ENCODE measurements around the gene SLC22A3. TPM values are rescaled to one million over a fixed set of nuclear protein-coding genes. Genes with fewer than 3 reads are reported as not detected.
"Not testable (repeated sequence)": the region's sequence is repeated elsewhere in the genome, so short reads cannot be mapped to it uniquely, and the experiment has no call there.

Gene SLC22A3
- polyA plus RNA-seq, 1 donor = 6.4 TPM

DNA sequence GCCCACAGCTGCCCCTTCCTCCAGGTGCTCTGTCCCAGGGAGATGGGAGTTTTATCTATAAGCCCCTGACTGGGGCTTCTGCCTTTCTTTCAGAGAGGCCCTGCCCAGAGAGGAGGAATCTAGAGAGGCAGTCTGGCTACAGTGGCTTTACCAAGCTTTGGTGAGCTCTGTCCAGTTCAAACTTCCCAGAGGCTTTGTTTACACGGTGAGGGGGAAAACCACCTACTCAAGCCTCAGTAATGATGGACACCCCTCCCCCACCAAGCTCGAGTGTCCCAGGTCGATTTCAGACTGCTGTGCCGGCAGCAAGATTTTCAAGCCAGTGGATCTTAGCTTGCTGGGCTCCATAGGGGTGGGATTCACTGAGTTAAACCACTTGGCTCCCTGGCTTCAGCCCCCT, 25.4 kb downstream of the SLC22A3 start:
- not testable (repeated sequence) for DNase-seq

GRCh38 chr6:160374836-160375560, 26.8 kb downstream of the SLC22A3 start:
- no peak for DNase-seq

DNA sequence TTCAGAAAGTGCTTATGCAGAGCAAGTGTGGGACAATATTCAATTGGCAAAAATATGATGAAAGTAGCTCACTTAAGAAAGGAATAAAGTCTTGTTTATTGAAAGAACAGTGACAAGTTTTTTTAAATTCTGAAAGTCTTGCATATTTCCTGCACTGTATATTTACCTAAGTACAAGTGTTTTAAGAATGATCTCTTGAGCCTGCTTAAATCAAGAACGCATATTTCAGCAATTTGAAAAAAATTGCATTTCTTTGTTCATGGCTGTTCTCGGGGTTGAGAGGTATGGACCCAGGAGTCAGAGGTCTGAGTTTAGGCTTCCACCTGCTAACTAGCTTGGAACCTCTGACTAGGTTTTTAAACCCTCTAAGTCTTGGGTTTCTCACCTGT, 27.4 kb downstream of the SLC22A3 start:
- no peak for DNase-seq

DNA sequence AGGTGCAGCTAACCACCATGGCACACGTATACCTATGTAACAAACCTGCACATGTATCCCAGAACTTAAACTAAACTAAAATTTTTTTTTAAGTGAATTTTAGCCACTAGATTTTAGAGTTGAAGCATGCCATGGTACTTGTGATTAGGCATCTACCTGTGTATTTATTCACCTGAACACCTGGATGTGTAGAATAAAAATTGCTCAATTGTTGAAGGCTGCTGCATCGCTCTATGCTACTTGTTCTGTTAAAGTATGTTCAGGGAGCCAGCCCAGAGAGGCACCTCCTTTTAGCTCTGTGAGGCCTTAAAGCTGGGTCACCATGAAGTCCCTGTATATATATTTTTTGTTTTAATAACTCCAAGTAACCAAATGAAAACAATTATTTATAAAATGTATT, 28.3 kb downstream of the SLC22A3 start:
- DNase-seq = no peak

DNA sequence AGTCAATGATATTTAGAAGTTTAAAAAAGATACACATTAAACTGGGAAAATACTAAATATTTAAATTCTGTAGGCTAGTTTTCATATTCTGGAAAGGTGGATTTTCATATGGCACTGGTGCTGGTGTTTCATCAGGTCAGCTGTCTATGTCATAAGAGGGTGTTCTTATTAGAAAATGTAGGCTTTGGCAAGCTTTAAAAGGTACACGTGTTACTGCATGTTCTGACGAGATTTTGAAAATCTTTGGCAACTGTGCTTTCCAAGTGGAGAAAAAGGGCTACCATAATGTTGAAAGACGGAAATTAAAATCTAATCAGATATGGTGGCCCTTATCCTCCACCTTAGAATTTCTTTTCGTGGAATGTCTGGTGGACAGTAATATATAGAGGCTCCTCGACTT, 30.0 kb downstream of the SLC22A3 start:
- no peak for DNase-seq

GRCh38 chr6:160378882-160379281, 30.7 kb downstream of the SLC22A3 start:
- no peak for DNase-seq

DNA sequence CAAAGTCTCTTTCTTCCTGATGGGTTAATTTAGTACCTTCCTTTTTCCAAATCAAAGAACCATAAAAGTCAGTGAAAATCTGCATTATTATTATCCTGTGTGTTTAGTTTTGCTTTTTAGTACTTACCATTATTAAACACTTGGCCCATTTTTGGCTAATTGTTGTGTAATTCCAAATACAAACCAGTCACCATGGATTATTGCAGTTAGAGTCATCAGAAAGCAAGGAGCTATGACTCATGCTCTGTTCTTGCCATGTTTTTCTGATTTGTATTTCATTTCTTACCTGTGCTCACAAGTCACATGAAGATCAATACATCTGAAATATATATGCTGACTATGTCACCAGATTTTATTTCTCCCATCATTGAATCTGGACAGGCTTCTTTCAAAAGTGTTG, 31.3 kb downstream of the SLC22A3 start:
- DNase-seq = no peak

DNA sequence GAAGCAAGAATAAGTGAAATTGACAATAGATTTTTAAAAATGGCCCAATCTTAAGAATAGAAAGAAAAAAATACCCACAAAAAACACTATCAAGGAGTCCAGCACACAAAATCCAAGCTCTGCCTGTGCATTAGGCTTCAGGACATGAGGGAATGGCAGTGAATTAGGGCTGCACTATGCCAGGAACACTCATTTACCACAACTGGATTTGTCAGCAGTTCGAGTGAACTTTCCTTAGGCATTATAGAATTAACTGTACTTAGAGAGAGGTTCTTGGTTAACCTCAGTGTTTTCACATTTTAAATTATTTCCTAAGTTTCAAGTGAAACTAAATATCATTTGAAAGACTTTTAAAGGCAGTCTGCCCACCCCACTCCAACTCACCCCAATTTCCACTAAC, 34.8 kb downstream of the SLC22A3 start:
- no peak for DNase-seq

- no peak for DNase-seq
Observed at GRCh38 chr6:160386869-160387530, 38.8 kb downstream of the SLC22A3 start.

GRCh38 chr6:160387916-160388643, 39.9 kb downstream of the SLC22A3 start:
- DNase-seq = no peak

GRCh38 chr6:160388922-160389321, 40.7 kb downstream of the SLC22A3 start:
- DNase-seq = no peak

GRCh38 chr6:160391419-160392116, 43.4 kb downstream of the SLC22A3 start:
- no peak for DNase-seq

DNA sequence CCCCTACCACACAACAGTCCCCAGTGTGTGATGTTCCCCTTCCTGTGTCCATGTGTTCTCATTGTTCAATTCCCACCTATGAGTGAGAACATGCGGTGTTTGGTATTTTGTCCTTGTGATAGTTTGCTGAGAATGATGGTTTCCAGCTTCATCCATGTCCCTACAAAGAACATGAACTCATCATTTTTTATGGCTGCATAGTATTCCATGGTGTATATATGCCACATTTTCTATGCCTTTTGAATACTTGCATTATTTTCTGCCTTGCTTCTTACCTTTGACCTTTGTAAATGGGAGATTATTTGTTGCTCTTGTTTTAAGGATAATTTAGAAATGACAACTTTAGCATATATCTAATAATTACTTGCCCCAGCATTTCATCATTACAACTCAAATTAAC, 45.3 kb downstream of the SLC22A3 start:
- DNase-seq = not testable (repeated sequence)

GRCh38 chr6:160393891-160394653, 45.9 kb downstream of the SLC22A3 start:
- no peak for DNase-seq

GRCh38 chr6:160394654-160395035, 46.5 kb downstream of the SLC22A3 start:
- DNase-seq = no peak

DNA sequence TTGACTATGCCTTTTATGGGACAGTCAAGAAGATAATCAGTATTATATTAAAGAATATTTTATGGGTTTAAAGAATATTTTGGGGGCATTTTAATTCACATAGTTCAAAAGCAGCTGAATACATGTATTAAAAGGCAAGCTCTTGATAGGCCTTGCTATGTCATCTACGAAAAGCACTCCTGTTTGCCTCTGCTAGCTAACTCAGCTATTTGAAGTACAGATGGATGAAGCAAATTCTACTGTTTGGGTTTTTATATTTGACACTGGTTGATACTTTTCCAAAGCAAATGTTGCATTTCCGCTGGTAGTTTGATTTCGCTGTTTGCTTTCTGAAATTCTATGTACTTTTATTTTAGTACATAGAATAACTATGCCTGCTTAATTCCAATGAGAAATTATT, 47.0 kb downstream of the SLC22A3 start:
- no peak for DNase-seq

GRCh38 chr6:160396292-160396691, 48.1 kb downstream of the SLC22A3 start:
- DNase-seq = no peak

DNA sequence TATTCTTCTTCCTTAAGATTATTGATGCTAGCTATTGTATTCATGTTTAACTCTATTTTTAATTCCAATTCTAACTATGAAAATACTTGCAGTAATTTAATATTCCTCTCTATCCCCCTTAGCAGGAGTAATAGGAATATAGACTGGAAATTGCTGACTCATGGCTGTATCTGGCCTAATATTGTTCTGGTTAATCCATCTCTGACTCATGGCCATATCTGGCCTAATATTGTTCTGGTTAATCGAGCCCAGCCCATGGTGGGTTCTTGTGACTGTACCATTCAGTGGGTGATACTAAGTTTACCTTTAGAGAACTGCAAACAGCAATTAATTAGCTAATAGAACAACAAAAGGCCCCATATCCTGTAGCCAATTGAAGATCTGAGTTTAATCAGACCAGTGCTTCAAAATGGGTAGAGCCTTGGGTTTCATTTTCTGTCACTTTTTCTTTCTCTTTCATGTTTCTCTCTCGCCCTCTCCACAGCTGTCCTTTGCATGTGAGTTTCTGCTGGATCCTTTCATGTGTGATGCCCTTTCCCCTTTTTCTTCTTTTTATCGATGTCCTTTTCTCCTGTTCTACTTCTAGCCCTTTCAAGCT, 50.6 kb downstream of the SLC22A3 start:
- DNase-seq = no peak

- DNase-seq = no peak
Observed at GRCh38 chr6:160400446-160400845, 52.3 kb downstream of the SLC22A3 start.

DNA sequence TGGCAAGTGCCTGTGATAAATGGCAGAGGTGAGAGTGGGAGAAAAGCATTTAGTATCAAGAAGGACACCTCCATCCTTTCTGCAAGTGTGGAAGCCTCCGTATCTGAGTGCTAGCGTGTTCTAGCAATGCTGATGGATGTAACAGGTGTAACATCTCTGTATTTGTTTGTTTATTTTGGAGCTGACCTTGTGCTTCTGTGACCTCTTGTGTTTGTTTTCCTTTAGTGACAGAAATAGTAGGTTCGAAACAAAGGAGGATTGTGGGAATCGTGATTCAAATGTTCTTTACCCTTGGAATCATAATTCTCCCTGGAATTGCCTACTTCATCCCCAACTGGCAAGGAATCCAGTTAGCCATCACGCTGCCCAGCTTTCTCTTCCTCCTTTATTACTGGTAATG, 60.4 kb downstream of the SLC22A3 start:
- DNase-seq = no peak

DNA sequence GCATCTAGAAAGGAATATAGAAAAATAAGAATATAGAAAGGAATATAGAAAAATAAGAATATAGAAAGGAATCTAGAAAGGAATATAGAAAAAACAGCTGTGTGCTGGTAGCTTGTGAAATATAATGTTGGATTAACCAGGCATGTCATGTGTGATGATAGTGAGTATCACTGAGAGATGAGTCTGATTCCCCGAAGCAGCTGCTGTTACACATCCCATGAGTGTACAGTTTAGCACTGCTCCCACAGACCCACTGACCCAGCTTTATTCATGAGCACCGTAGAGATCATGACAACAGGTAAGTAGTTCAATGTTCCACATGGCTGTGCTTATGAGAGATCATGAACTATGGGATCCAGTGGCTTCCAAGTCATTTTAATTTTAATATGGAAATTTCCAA, 64.8 kb downstream of the SLC22A3 start:
- no peak for DNase-seq

DNA sequence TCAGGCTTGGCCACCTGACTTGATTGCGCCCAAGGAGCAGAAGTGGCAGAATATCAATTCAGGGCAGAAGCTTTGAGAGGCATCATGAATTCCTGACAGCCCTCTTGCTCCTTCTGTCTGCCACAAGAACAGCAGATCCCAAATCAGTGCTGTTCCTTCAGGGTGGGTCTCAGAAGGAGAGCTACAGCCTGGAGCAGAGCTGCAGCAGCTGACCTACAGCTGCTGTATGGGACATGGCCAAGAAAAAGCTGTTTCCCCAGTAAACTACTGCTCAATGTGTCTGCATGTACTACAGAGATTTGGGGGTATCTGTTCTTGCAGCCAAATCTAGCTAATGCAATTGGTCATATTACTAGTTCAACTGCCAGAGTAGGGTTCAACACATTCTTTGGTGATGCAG, 69.0 kb downstream of the SLC22A3 start:
- no peak for DNase-seq
